Activated naive CD4-positive, alpha-beta T cell (primary cell): ENCODE measurements around the gene KAZN.

Experiments used
- DNase-seq, 4 experiments: peaks; one replicate each; lab custom pipeline; 2025; lab: John Stamatoyannopoulos, UW

The KAZN gene

DNA sequence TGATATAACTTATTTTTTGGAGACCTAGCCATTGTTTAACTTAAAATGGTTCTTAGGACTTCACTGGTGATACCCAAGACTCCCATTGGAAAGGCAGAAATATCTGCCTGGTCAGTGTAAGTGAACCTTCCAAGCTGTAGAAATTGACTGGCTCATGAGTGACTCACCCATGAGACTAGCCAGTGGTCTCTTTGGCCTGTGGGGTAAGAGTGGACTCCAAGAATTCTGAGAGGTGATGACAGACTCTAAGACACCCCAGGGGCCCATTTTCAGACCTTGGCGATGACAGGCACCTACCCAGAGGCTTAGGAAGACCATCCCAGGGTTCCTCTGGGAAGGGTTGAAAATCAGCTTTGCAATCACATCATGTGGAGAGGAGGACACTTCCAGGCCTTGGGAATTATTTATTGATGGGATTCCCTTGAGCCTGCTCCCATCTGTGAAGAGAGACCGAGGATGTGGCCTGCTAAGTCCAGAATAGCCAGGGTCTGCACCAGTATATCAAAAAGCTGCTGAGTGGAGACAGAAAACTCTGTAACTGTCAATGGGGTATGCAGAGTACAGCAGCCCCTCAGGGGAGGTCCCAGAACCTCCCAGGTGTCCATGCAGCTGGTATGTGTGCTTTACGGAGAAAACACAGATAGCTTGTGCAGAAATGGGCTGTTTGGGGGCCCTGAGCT, 78.9 kb downstream of the KAZN start:
- DNase-seq: no peak

DNA sequence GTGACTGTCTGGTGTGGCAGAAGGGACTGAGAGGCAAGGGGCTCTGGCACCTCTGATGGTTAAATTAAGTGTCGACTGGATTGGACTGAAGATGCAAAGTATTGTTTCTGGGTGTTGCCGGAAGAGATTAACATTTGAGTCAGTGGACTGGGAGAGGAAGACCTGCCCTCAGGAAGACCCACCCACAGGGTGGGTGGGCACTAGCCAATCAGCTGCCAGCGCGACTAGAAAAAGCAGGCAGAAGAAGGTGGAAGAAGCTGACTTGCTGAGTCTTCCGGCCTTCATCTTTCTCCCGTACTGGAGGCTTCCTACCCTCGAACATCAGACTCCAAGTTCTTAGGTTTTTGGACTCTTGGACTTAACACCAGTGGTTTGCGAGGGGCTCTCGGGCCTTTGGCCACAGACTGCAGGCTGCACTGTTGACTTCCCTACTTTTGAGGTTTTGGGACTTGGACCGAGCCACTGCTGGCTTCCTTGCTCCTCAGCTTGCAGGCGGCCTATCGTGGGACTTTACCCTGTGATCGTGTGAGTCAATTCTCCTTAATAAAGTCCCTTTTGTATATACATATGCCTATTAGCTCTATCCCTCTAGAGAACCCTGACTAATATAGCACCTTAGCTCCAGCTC, 79.6 kb downstream of the KAZN start:
- DNase-seq: no peak

DNA sequence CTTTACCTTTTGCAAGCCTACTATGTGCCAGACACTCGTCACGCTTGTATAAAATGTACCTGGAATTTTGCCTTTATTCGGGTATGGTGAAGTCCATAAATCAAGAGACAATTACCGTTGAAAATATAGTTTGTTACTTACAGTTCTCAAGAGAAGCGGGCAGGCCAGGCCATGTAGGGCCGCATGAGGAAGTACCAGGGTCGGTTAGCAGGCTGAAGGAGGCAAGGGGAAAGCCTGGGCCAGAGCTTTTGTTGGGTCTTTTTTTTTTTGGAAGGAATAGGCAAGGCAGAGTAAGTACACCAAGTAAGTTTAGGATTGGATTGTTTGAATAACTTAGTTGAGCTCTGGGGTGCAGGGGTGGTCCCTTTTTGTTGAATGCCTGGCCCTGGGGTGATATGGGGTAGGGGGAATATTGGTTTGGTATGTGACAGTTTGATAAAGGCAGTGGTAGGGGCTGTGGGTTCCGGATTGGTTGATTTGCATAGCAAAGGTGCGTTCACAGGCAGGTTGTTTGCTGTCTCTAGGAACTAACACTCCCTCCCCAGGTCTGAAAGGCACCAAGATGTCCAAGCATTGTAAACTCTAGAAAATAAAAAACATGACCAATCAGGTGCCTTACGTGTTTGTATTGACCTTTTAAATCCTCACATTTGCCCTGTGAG, 80.7 kb downstream of the KAZN start:
- no peak for DNase-seq

DNA sequence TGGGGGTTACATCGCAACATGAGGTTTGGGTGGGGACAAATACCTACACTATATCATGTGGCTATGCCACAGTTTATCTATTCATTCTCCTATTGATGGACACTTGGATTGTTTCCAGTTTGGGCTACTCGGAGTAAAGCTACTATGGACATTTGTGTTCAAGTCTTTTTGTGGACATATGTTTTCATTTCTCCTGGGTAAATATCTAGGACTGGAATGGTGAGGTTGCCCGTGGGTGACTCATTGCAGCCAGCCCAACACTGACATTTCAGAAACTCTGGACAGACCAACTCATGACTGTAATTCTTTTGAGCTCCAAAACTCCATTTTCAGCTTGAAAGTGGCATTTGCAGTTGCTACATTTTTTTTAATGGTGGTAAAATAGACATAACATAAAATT, 82.7 kb downstream of the KAZN start:
- no peak for DNase-seq

DNA sequence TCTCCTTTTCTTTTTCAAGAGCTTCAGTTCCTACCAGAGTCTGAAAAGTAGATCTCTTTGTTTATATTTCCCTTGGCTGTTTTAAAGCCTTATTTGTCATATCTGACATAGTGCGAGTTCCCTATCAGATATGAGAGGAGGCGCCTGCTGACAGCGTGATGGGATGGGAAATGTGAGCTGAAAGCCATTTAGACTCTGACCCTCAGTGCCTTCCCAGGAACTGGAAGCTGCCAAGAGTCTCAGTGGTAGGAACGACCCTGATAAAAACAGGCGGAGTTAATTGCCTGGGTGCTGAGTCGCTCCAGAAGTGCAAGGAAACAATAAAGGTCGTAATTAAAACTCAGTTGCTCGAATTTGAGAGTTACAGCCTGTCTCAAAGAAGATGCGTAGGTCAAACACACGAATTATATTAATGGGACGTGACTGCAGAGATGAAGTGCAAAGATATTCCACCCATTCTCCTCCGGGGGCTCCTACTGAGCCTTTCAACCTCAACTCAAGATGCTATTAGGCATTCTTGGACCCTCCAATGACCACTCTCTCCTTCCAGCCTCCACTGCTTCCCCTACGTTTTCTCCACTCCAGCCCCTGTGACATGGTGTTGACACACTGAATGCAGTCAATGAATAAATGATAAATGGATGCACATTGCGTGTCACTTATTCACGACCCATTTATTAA, 84.6 kb downstream of the KAZN start:
- DNase-seq: no peak

DNA sequence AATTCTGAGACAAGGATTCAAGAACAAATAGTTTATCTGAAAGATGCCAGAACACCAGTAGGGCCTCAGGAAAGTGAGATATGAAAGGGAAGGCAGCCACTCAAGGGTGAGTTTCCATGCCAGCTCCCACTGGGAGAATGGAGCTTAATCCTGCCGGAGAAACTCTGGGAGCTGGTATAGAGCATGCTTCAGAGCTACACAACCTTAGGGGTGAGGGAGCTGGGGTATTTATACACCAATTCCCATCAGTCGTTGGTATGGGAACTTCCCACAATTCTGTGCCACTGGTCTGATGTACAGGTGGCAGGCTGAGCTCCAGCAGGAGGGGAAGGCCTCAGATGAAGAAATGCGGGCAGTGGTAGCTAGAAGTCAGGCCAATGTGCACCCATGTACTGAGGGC, 86.6 kb downstream of the KAZN start:
- DNase-seq: no peak

DNA sequence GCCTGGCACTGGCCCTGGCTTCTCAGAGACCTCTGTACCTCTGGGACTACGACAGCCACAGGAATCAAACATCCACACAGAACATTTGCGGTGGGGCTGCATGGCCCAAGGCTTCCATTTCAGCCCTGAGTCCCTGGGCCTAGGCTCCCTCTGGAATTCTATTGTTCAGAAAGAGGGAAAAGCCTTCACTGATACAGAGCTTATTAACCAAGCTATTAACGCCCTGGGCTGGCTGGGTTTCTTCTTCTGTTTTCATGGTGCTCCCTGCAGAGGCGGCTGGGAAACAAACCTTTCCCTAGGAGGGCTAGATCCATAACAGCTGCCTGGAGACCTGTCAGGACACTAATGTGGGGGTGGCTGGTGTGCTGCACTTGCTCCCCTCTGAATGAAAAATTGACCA, 88.2 kb downstream of the KAZN start:
- DNase-seq: no peak

DNA sequence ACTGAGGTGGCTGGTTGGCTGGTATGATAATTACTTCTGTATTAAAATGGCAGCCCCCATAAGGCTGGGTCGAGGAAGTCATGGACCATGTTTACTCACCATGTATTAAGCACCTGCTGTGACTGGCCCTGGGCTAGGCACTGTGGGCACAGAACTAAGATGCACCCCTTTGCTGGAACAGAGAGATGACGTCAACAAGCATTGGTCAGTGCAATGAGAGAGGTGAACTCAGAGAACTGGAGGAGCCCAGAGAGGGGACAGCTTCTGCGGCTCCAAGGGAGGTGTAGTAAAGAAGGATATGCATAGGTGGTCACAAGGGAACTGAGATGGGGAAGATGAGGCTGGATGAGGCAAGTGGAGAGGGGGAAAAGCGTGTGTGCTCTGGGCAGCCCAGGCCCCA, 88.7 kb downstream of the KAZN start:
- no peak for DNase-seq

DNA sequence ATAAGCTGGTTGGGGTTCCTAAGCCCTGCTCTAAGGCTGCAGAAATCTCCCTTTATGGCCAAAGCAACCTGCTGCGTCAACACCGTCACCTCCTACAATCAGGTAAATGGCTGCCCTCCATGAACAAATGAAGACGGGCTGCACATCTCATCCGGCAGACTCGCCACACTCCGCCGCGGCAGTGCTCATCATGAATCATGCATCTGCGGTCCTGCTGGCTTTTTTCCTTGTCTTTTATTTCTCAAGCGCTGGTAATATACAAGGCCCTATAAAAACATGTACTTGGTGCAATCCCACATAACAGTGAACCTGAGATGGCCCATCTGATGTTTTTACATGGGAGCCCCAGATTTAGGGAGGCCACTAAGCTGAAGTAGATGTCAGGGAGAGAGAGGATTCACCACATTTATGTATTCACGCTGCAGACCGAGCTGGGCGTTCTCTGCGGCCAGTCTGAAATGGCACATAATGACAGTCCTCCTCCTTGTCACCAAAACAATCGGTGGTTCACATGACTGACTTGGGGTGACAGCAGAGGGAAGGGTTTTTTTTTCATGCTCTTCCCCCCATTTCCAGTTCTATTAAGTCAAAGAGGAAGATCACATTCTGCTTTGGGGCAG, 91.6 kb downstream of the KAZN start:
- no peak for DNase-seq

DNA sequence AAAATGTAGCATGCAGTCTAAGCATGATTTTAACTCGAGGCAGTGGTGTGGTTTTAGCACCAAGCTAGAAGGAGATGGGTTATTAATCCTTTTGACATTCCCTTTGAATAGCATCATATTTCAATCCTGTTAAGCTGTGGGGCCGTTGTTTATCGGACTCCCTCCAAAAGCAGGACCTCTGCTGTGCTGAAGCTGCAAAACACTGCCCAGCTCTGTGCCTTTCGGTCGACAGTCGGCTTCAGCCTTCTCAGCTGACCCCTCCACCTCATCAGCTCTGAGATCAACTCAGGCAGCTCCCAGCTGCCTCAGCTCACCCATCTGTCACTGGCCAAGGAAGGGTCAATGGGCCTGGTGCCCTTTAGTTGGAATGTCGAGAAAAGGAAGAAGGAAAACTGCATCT, 95.5 kb downstream of the KAZN start:
- no peak for DNase-seq

DNA sequence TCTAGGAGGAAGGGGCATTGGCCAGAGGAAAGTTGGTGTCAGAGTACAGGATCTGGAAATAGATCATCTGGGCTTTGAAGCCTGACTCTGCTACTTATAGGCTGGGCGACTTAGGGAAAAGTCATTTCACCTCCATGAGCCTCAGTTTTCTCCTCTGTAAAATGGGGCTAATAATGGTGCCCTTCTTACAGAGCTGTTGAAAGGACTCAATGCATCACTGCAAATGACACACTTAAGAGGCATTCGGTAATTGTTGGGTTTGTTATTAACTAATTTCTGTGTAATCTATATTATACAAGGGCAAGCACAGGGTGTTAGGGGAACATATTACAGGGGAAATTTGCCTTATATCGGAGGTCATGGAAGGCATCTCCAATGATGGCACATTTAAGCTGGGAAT, 96.1 kb downstream of the KAZN start:
- no peak for DNase-seq

DNA sequence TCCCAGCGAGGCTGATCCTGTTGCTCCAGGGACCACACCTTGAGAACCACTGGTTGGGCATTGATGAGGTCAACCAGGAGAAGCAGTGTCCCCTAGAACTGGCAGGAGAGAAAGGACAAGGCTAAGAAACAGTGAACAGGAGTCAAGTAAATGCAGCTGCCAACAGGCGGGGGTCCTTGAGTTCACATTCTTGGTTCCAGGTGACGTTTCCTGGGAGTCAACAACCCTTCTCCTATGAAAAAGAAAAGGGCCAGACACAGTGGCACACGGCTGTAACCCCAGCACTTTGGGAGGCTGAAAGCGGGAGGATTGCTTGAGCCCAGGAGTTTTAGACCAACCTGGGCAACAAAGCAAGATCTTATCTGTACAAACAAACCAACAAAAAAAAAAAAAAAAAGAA, 98.3 kb downstream of the KAZN start:
- DNase-seq: no peak

DNA sequence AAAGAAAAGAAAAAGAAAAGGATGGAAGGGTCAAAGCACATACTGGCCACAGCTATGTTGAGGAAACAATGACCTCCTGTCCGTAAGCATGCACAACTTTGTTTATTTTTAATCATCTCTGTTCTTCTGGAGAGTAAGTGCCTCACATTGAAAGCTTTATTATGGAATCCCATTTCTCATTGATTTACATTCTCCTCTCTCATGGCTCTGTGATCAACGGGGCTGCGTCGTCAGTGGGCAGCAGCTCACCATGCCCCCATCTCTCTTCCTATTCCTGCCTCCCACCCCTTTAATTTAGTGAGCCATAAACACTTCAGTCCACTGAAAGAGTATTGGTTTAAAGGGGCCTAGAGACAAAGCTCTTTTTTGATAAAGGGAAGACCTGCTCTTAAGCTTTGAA, 98.9 kb downstream of the KAZN start:
- DNase-seq: no peak

DNA sequence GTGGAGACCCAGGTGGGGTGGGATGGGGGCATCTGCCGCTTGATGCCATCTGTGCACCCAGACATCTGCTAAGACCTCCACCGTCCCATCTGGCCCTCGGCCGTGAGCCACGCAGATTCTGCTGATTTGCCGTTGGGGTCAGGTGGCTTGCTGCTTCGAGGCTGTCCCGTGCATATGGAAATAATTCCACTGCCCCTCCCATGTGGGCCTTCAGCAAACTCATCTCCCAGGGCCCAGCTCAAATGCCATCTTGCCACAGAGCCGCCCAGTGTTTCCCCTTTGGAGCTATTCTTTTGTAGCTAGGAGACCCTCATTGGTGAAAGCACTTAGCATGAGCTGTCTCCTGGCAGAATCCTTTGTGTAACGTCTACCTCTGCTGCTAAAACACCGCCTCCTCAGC, 99.8 kb downstream of the KAZN start:
- DNase-seq: no peak

DNA sequence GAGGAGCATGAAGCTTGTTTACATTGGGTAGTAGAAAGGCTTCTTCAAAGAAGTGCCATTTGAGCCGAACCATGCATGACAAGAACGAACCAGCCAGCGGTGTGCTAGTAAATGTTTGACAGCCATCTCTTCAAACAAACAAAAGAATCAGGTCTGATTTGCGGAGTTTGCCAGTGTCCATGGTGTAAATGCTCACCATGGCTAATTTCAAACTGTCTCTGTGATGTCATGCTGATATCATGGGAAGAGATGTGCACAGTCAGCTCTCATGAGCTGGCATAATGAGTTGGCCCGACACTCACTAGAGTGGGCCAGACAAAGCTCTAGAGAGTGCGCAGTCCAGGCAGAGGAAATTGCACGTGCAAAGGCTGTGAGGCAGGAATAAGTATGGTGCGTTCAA, 101.1 kb downstream of the KAZN start:
- DNase-seq: no peak

DNA sequence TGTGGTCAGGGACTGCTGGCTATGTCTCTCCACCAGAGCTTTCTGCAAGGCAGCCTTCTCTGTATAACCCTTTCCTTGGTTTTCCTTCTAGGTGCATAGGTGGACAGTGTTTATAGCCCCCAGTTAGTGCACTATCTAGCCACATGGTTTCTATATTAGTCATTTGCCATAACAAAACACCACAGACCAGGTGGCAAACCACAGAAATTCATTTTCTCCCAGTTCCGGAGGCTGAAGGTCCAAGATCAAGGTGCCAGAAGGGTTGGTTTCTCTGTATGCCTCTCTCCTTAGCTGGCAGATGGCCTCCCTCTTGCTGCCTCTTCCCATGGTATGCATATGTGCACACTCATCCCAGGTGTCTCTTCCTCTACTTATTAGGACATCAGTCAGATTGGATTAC, 106.4 kb downstream of the KAZN start:
- no peak for DNase-seq

DNA sequence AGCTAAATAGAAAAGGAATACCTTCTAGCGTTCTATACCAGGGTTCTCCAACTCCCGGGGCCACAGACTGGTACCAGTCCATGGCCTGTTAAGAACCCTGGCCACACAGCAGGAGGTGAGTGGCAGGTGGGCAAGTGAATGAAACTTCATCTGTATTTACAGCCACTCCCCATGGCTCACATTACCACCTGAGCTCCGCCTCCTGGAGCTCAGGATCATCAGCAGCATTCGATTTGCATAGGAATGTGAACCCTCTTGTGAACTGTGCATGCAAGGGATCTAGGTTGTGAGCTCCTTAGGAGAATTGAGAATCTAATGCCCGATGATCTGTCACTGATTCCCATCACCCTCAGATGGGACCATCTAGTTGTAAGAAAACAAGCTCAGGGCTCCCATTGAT, 107.3 kb downstream of the KAZN start:
- no peak for DNase-seq

DNA sequence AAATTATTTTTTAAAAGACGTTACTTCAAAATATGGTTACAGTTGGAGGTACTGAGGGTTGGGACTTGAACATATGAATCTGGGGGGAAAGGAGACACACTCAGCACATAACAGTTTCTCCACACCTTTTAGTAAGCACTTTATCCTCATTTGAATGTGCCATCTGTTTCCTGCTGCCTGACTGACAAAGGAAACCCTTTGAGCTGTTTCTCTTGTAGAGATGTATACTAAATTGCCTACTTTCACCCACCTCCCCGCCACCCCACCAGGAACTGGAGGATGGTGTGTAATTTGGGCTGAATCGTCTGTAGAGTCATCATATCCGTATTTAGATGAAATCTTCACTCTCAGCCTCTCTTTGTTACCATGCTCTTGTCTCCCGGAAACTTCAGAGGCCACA, 108.1 kb downstream of the KAZN start:
- no peak for DNase-seq

DNA sequence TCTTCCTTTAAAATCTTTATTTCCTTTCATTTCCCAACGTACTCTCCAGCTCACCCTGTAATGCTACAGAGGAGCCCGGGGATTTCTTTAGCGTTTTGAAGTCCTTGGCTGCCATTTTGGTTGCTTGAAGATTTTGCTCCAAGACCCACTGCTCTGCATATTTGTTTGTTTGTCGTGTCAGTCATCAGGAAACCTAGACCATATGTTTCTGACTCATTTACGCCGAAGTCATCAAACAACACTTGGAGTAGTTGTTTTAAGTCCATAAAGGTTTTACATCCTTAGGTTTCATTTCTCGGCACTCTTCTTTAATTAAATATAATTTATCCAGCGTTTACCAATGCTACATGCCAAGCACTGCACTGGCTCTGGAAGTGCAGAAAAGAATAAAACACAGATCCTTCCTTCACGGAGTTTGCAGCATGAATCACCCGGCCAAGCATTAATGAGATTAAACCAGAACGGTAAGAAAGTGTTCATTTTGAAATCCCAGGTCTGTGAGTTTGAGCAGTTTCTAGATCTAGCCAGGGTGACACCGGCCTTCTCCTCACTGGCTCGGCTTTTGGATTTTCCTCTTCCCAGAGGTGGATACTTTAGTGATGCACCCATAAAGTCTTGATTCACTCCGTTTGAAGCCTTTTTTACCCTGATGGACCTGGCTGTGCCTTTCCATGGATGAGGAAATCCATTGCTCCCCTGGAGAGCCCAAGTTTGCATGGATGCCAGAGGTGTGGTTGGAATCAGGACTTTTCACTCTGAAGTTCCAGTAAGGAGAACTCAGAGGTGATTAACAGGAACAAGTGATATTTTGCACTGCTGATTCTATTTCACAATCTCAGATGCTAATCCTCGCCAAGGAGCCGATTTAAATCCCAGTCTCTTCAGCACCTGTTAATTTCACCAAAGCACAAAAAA, 109.3 kb downstream of the KAZN start:
- no peak for DNase-seq

DNA sequence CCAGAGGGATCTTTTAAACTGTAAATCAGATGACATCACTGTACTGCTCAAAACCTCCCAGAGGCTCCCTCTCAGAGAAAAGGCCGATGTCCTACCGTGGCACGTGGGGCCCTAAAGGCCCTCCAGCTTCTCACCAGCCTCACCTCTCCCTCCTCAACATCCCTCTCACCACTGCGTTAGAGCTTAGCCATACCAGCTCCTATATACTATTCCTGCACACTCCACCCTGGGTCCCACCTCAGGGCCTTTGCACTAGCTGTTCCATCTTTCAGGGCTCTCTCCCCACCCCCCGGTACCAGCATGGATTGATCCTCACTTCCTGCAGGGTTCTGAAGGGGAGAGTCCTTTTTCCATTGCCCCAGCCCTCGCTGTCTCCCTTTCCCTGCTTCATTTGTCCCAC, 111.8 kb downstream of the KAZN start:
- DNase-seq: no peak

DNA sequence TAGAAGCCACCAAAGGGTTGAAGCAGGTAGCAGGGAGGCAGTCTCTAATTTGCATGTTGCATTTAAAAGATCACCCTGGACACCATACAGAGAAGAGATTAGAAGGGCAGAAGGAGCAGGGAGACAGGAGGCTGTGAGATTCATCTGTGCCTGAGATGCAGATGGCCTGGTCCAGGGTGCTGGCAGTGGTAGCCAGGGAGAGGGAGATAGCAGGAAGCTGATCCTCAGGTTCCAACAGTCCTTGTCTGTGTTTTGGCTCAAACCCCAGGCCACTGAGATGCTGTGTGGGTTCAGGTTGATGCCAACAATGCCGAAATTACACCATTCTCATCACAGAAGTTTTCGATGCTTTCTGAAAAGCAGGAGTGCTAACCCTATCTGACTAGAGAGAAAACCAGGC, 113.7 kb downstream of the KAZN start:
- DNase-seq: no peak

DNA sequence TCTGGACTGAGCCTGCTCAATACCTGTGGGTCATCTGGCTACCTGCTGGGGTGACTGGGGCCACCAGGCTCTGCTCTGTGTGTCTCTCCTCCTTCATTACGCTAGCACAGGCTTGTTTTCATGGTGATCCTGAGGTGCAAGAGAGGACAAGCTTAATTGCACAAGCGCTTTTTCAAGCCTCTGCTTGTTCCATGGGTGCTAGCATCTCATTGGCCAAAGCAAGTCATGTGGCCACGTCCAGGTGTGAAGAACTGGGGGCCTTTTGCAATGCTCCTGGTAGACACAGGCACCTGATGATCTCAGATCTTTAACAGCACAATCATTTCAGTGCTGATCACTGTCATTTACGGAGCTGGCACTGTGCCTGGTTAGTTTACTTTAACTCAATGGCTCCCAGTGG, 114.6 kb downstream of the KAZN start:
- DNase-seq: no peak
